Naive B cell (primary cell): Measurements from ENCODE around the gene MYO1A. TPM values are rescaled to one million over a fixed set of nuclear protein-coding genes. Genes with fewer than 3 reads are reported as not detected.
"Not testable (repeated sequence)": the region's sequence is repeated elsewhere in the genome, so short reads cannot be mapped to it uniquely, and the experiment has no call there.

Experiments used
- ATAC-seq, 2 donors: fragments of 150-1000 bp; cut with Tn5 transposase; 2 replicates each; pipeline ENCODE4 v1.10.0; 2021; ENCODE audit warnings: low read depth in 2 of 2, mild to moderate bottlenecking in 2 of 2, moderate library complexity in 2 of 2
- DNase-seq: peaks from one replicate; pipeline ENCODE4 v3.0.0; 2022
- H3K27ac Mint-ChIP-seq, 6 donors: one replicate each; pipeline ENCODE4 v1.8.0; 2020 to 2022; ENCODE audit warnings: mild to moderate bottlenecking in 6 of 6, mixed read lengths in 6 of 6, moderate library complexity in 5 of 6, inconsistent platforms in 2 of 6
- H3K27me3 Mint-ChIP-seq, 3 donors: one replicate each; pipeline ENCODE4 v1.8.0; 2021 to 2022; ENCODE audit warnings: mixed read lengths in 3 of 3, mild to moderate bottlenecking in 1 of 3
- H3K36me3 Mint-ChIP-seq, 2 donors: one replicate each; pipeline ENCODE4 v1.8.0; 2020 to 2022; ENCODE audit warnings: mixed read lengths in 2 of 2, inconsistent platforms in 1 of 2, mild to moderate bottlenecking in 1 of 2
- H3K4me1 Mint-ChIP-seq, 3 donors: one replicate each; pipeline ENCODE4 v1.8.0; 2020 to 2022; ENCODE audit warnings: mixed read lengths in 3 of 3, inconsistent platforms in 1 of 3, mild to moderate bottlenecking in 1 of 3, moderate library complexity in 1 of 3
- H3K4me3 Mint-ChIP-seq, 8 donors: one replicate each; pipeline ENCODE4 v1.8.0; 2020 to 2022; ENCODE audit warnings: mild to moderate bottlenecking in 8 of 8, mixed read lengths in 8 of 8, moderate library complexity in 8 of 8, inconsistent platforms in 2 of 8
- H3K9me3 Mint-ChIP-seq, 7 donors: one replicate each; pipeline ENCODE4 v1.8.0; 2020 to 2022; ENCODE audit warnings: mixed read lengths in 7 of 7, mild to moderate bottlenecking in 5 of 7, inconsistent platforms in 2 of 7, moderate library complexity in 1 of 7
- polyA plus RNA-seq, 6 donors: library from polyadenylated mRNA; unstranded; fragments of 300-500 nt; fragmentation: Illumina TruSeq; gene quantifications; one replicate each; pipeline ENCODE4 v1.2.3, GENCODE V29; 2021; ENCODE audit warnings: low read depth in 6 of 6

The MYO1A gene
- polyA plus RNA-seq, 6 donors from 2014 or later: not detected

DNA sequence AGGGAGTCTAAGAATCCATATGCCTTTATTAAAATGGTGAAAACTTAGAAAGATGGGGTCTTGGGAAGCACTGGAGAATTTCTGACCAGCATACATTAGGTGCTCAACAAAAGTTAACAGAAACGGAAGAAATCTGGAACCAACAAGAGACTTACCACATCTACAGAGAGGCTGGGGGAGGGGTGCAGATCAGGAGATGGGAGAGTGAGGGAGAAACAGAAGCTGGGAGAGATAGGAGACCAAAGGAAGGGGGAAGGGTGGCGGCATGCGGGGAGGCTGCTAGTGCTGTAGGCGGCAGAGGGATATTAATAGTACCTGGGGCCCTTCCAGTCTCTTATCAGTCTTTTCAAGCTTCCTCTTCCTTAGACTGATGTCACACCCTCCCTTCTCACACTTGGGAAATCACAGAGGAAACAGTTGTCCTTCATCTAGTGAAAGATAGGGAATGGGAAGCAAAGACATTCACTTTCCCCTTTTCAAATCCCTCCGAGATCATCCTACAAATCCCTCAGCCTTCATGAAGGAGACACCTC, 61.7 kb downstream of the MYO1A start:
- Mint-ChIP-seq H3K4me1 (peaks cover 13 to 15% (median 14%) of the 10 kb centered on the region in 3 donors), H3K36me3 (no peaks in the 10 kb centered on the region), H3K27me3 (peaks cover 0 to 8% (median 6%) of the 10 kb centered on the region in 3 donors), H3K27ac (no peak overlapping the region), H3K9me3 (no peaks in the 10 kb centered on the region), H3K4me3 (peak overlapping the region in 1 of 8 donors; percentile 29)
- ATAC-seq: no peak
- DNase-seq: no peak

GRCh38 chr12:56987551-56988053, 62.3 kb downstream of the MYO1A start:
- ATAC-seq (peak; percentile 54 to 68), DNase-seq (peak; percentile 60)
- peaks cover 0 to 8% (median 6%) of the 10 kb centered on the region in 3 donors for H3K27me3 Mint-ChIP-seq
- H3K36me3 Mint-ChIP-seq: no peaks in the 10 kb centered on the region
- peaks cover 13 to 15% (median 14%) of the 10 kb centered on the region in 3 donors for H3K4me1 Mint-ChIP-seq
- no peaks in the 10 kb centered on the region for H3K9me3 Mint-ChIP-seq
- H3K27ac Mint-ChIP-seq: peak overlapping the region in 2 of 6 donors; percentile 67 to 91
- H3K4me3 Mint-ChIP-seq: peak overlapping the region in 6 of 8 donors; percentile 22 to 74 (median 68)

DNA sequence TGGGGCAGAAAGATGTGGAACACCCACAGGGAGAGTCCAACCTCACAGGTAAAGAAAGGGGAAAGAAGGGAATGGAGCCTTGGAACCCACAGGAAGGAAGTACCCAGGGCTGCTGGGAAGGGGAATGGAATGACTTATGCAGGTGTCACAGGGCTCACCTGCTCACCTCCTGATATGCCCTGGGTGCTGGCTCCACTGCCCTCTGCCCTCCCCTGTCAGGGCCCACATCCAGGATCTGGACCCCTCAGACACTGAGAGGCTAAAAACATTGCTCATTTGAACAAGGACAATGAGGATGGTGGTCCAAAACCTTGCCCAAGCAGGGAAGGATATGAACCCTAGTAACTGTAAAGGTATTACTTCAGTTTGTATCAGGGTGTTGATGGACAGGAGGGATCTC, 62.9 kb downstream of the MYO1A start:
- Mint-ChIP-seq H3K4me3 (peak overlapping the region in 5 of 8 donors; percentile 22 to 74 (median 72)), H3K27ac (peak overlapping the region in 2 of 6 donors; percentile 47 to 60), H3K27me3 (peaks cover 0 to 8% (median 6%) of the 10 kb centered on the region in 3 donors), H3K4me1 (peaks cover 13 to 15% (median 14%) of the 10 kb centered on the region in 3 donors), H3K9me3 (no peaks in the 10 kb centered on the region), H3K36me3 (no peaks in the 10 kb centered on the region)
- ATAC-seq (no peak), DNase-seq (no peak)

- H3K27me3 Mint-ChIP-seq, ATAC-seq, H3K36me3 Mint-ChIP-seq, DNase-seq, H3K4me1 Mint-ChIP-seq, H3K9me3 Mint-ChIP-seq, H3K4me3 Mint-ChIP-seq: not testable (repeated sequence)
- H3K27ac Mint-ChIP-seq: peak overlapping the region in 1 of 6 donors; percentile 85
Observed at GRCh38 chr12:56985714-56986113, 64.2 kb downstream of the MYO1A start.

DNA sequence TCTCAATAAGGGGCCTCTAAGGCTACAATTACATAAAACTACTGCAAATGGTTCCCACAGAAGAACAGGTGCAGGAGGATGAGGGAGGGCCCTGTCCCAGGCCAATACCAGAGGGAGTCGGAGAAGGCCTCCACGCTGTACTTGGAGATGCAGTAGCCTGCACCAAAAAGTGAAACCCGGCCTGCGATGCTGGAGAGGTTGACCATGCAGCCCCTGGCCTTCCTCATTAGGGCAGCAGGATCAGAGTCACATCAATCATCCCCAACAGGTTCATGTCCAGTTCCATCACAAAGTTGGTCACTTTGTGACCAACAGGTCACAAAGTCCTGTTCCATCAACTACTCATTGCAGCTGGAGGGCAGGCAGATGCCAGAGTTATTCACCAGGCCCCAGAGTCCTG, 66.5 kb downstream of the MYO1A start:
- Mint-ChIP-seq H3K4me3 (no peak overlapping the region), H3K27me3 (peaks cover 0 to 6% (median 6%) of the 10 kb centered on the region in 3 donors), H3K27ac (no peak overlapping the region), H3K36me3 (no peaks in the 10 kb centered on the region), H3K9me3 (no peaks in the 10 kb centered on the region), H3K4me1 (peaks cover 6 to 8% (median 8%) of the 10 kb centered on the region in 3 donors)
- no peak for DNase-seq
- no peak for ATAC-seq

GRCh38 chr12:56982578-56983236, 67.2 kb downstream of the MYO1A start:
- not testable (repeated sequence) for H3K36me3 Mint-ChIP-seq, DNase-seq, H3K4me1 Mint-ChIP-seq, H3K27ac Mint-ChIP-seq, ATAC-seq, H3K4me3 Mint-ChIP-seq, H3K27me3 Mint-ChIP-seq, H3K9me3 Mint-ChIP-seq

DNA sequence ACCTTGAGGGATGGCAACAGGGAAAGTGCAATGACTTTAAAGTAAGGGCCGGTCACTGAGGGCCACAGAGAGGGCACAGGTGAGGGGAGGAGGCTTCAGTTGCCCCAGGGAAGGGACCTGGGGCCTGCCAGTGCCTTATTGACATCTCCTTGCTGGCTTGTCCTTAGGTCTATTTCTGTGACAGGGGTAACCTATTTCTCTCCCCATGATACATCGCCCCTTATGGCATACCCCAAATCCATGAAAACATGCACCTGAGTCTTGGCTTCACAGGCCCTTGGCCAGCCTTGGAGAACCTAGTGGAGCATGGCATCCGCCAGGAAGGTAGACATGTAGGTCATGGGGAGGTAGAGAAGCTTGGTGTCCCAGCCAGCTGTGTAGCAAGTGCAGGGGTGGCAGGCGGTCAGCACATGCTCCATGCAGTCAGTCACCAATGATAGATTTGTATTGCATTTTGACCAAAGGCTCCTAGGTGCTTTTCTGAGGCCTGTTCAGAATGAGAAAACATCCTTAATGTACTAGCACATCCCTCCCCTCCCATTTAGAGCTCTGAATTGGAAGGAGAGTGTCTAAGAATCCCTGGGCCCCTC, 68.9 kb downstream of the MYO1A start:
- no peak overlapping the region for H3K4me3 Mint-ChIP-seq
- no peak for ATAC-seq
- no peak for DNase-seq
- H3K27ac Mint-ChIP-seq: no peak overlapping the region
- peaks cover 0 to 2% (median 0%) of the 10 kb centered on the region in 7 donors for H3K9me3 Mint-ChIP-seq
- no peaks in the 10 kb centered on the region for H3K27me3 Mint-ChIP-seq
- no peaks in the 10 kb centered on the region for H3K4me1 Mint-ChIP-seq
- H3K36me3 Mint-ChIP-seq: no peaks in the 10 kb centered on the region

GRCh38 chr12:56980268-56980667, 69.7 kb downstream of the MYO1A start:
- Mint-ChIP-seq H3K27ac (peak overlapping the region in 1 of 6 donors; percentile 49), H3K4me1 (no peaks in the 10 kb centered on the region), H3K9me3 (peaks cover 0 to 2% (median 0%) of the 10 kb centered on the region in 7 donors), H3K27me3 (no peaks in the 10 kb centered on the region), H3K36me3 (no peaks in the 10 kb centered on the region), H3K4me3 (no peak overlapping the region)
- DNase-seq: no peak
- no peak for ATAC-seq

DNA sequence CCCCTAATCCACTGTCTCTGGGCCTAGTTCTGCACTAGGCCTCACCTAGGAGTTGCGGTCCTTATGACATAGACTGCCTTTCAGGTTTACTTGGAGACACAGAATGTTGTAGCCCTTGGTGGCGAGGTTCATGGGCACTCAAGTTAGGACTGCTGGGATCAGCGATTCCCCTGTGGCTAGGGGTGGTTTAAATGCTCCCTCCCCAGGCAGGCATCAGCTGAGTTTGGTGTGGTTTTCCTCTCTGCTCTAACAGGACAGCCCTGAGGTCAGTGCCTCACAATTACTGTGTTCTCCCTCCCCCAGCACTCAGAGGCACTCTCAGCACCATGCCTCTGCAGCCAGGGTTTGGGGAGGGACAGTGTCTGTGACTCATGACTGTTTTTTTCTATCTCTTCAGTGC, 70.3 kb downstream of the MYO1A start:
- no peaks in the 10 kb centered on the region for H3K36me3 Mint-ChIP-seq
- H3K27ac Mint-ChIP-seq: peak overlapping the region in 1 of 6 donors; percentile 37
- H3K4me1 Mint-ChIP-seq: no peaks in the 10 kb centered on the region
- no peak for DNase-seq
- ATAC-seq: no peak
- no peaks in the 10 kb centered on the region for H3K27me3 Mint-ChIP-seq
- H3K4me3 Mint-ChIP-seq: no peak overlapping the region
- peaks cover 0 to 2% (median 0%) of the 10 kb centered on the region in 7 donors for H3K9me3 Mint-ChIP-seq

Other genes with a start within 250 kb of the MYO1A start
- gene SDR9C7, start 115.7 kb downstream of the MYO1A start, polyA plus RNA-seq: not detected
- gene RDH16, start 92.5 kb downstream of the MYO1A start, polyA plus RNA-seq: under 1 TPM in 1 of 6 donors, not detected in 5; 0.41 TPM
- gene ZBTB39, start 43.6 kb downstream of the MYO1A start, polyA plus RNA-seq: 1 to 10 TPM; 2.0 to 4.8 (median 2.6) TPM
- not detected for gene TAC3, start 33.6 kb downstream of the MYO1A start, polyA plus RNA-seq
- 1 to 10 TPM; 3.9 to 7.1 (median 5.9) TPM for gene NEMP1, start 28.7 kb upstream of the MYO1A start, polyA plus RNA-seq
- 1 to 10 TPM in 5 of 6 donors, under 1 TPM in 1; 0.54 to 2.6 (median 1.6) TPM for gene NAB2, start 39.0 kb upstream of the MYO1A start, polyA plus RNA-seq
- 100 to 1,000 TPM in 5 of 6 donors, 10 to 100 TPM in 1; 88.2 to 172 (median 159) TPM for gene STAT6, start 61.2 kb upstream of the MYO1A start, polyA plus RNA-seq
- under 1 TPM in 3 of 6 donors, not detected in 3; 0.04 to 0.55 (median 0.09) TPM for gene LRP1, start 78.4 kb upstream of the MYO1A start, polyA plus RNA-seq
- not detected for gene LRP1-AS, start 97.5 kb upstream of the MYO1A start, polyA plus RNA-seq
- 1 to 10 TPM; 1.2 to 4.9 (median 2.8) TPM for gene NXPH4, start 166.7 kb upstream of the MYO1A start, polyA plus RNA-seq
- gene SHMT2, start 179.6 kb upstream of the MYO1A start, polyA plus RNA-seq: 100 to 1,000 TPM; 160 to 183 (median 173) TPM
- under 1 TPM in 4 of 6 donors, not detected in 2; 0.32 to 0.43 (median 0.38) TPM for gene STAC3, start 201.1 kb upstream of the MYO1A start, polyA plus RNA-seq